ENCODE data around the gene CHCHD6. TPM values are rescaled to one million over a fixed set of nuclear protein-coding genes. Genes with fewer than 3 reads are reported as not detected.

Gene CHCHD6
- total RNA-seq, 4 donors from 2014 or later = 13.4 to 22.0 (median 16.1) TPM

DNA sequence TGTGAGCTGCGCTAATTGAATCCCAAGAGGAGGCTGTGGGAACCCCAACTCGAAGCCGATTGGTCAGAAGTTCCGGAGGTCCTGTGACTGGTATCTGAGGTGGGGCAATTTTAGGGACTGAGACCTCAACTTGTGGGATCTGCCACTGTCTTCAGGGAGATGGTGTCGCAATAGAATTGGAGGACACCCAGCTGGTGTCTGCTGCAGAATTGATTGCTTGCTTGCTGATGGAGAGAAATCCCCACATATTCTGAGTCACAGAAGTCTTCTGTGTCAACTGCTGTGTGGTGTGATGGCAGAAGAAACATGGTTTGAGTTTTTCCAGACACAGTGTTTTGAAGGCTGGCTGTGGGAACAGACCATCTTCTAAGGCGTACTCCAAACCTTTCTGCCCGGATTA lies 179.2 kb downstream of the CHCHD6 start:
- Histone ChIP-seq H3K27ac (no peak overlapping the region), H3K36me3 (no peaks in the 10 kb centered on the region), H3K4me3 (no peak overlapping the region), H3K9me3 (no peaks in the 10 kb centered on the region), H3K4me1 (peaks cover 15% of the 10 kb centered on the region), H3K27me3 (no peaks in the 10 kb centered on the region)
- 68% methylated on average over 5 of the region's 7 CpGs for WGBS
- DNase-seq (ENCODE audit: low spot score in 2 of 2) = peak in 1 of 2 donors; percentile 59
- TF ChIP-seq EP300 (IDR thresholded peaks at IDR 0.05) = no peak
- TF ChIP-seq, protein P1, sequence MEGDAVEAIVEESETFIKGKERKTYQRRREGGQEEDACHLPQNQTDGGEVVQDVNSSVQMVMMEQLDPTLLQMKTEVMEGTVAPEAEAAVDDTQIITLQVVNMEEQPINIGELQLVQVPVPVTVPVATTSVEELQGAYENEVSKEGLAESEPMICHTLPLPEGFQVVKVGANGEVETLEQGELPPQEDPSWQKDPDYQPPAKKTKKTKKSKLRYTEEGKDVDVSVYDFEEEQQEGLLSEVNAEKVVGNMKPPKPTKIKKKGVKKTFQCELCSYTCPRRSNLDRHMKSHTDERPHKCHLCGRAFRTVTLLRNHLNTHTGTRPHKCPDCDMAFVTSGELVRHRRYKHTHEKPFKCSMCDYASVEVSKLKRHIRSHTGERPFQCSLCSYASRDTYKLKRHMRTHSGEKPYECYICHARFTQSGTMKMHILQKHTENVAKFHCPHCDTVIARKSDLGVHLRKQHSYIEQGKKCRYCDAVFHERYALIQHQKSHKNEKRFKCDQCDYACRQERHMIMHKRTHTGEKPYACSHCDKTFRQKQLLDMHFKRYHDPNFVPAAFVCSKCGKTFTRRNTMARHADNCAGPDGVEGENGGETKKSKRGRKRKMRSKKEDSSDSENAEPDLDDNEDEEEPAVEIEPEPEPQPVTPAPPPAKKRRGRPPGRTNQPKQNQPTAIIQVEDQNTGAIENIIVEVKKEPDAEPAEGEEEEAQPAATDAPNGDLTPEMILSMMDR (IDR thresholded peaks at IDR 0.05) = no peak
- no peak for TF ChIP-seq POLR2AphosphoS5 (IDR thresholded peaks at IDR 0.05)
- no peak for TF ChIP-seq POLR2A (IDR thresholded peaks at IDR 0.05)

DNA sequence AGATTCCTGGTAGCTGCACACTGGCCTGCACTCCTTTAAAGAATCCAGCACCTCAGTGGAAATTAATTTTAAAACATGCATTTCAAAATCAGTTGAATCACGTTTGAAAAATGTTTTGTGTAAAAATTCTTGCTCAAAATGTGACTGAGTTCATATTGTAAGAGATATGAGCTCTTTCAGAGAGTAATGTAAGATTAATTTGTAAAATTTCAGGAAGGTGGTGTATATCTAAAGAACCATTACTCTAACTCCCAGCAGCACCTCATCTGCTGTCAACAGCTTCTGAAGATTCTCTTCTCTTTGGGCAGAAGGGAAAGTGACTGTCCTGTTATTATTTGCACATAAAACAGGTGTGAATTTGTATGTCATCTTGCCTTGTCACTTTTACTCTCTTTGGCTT lies 181.4 kb downstream of the CHCHD6 start:
- no peak overlapping the region for H3K4me3 ChIP-seq
- WGBS = 72% methylated on average over 1 of the region's 1 CpG
- DNase-seq (ENCODE audit: low spot score in 2 of 2) = no peak

DNA sequence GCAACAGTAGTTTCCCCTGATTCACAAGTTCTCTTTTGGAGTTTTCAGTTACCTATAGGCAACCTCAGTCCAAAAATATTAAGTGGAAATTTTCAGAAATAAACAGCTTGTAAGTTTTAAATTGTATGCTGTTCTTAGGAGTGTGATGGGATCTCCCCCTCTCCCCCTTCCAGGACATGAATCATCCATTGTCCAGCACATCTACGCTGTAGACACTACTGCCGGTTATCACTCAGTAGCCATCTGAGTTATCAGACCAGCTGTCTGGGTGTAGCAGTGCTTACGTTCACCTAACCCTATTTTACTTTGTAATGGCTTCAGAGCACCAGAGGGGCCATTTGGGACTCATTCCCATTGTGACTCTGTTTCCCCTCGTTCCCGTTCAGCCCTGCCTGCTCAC lies 182.2 kb downstream of the CHCHD6 start:
- WGBS = 83% methylated on average over 5 of the region's 5 CpGs
- Histone ChIP-seq H3K4me1 (peaks cover 15% of the 10 kb centered on the region), H3K27ac (no peak overlapping the region), H3K9me3 (no peaks in the 10 kb centered on the region), H3K4me3 (no peak overlapping the region), H3K36me3 (no peaks in the 10 kb centered on the region), H3K27me3 (no peaks in the 10 kb centered on the region)
- DNase-seq (ENCODE audit: low spot score in 2 of 2) = no peak
- TF ChIP-seq POLR2A (IDR thresholded peaks at IDR 0.05) = no peak
- no peak for TF ChIP-seq POLR2AphosphoS5 (IDR thresholded peaks at IDR 0.05)
- no peak for TF ChIP-seq EP300 (IDR thresholded peaks at IDR 0.05)
- TF ChIP-seq, protein P1 (IDR thresholded peaks at IDR 0.05) = no peak

More for the DNA sequence above, 181.4 kb downstream of the CHCHD6 start:
- no peak for TF ChIP-seq POLR2A (IDR thresholded peaks at IDR 0.05)
- TF ChIP-seq EP300 (IDR thresholded peaks at IDR 0.05) = no peak
- Histone ChIP-seq H3K27me3 (no peaks in the 10 kb centered on the region), H3K4me1 (peaks cover 15% of the 10 kb centered on the region), H3K36me3 (no peaks in the 10 kb centered on the region), H3K27ac (no peak overlapping the region), H3K9me3 (no peaks in the 10 kb centered on the region)

DNA sequence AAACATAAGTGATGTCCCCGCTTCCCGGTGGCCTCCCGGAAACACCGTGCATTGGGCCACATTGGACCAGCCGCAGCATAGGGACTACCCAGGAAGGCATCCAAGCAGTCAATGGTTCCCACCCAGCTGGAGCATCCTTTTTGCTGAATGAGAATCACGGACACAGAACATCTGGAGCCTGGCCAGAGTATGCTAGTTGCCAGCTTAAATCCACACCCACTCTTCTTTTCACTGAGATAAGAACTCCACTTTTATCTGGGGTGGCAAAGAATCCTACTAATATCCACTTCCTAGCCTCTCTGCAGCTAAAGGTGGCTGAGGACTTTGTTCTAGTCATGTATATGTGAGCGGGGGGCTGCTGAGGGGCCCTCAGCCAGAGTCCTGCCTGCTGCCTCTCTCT lies 183.6 kb downstream of the CHCHD6 start:
- no peaks in the 10 kb centered on the region for H3K9me3 ChIP-seq
- H3K4me3 ChIP-seq = no peak overlapping the region
- no peaks in the 10 kb centered on the region for H3K27me3 ChIP-seq
- DNase-seq (ENCODE audit: low spot score in 2 of 2) = peak in 1 of 2 donors; percentile 28
- WGBS = 91% methylated on average over 1 of the region's 7 CpGs
- H3K36me3 ChIP-seq = no peaks in the 10 kb centered on the region
- TF ChIP-seq POLR2A (IDR thresholded peaks at IDR 0.05) (no peak), POLR2AphosphoS5 (IDR thresholded peaks at IDR 0.05) (no peak), EP300 (IDR thresholded peaks at IDR 0.05) (no peak)
- TF ChIP-seq, protein P1 (IDR thresholded peaks at IDR 0.05) = no peak
- no peak overlapping the region for H3K27ac ChIP-seq
- H3K4me1 ChIP-seq = peaks cover 15% of the 10 kb centered on the region

DNA sequence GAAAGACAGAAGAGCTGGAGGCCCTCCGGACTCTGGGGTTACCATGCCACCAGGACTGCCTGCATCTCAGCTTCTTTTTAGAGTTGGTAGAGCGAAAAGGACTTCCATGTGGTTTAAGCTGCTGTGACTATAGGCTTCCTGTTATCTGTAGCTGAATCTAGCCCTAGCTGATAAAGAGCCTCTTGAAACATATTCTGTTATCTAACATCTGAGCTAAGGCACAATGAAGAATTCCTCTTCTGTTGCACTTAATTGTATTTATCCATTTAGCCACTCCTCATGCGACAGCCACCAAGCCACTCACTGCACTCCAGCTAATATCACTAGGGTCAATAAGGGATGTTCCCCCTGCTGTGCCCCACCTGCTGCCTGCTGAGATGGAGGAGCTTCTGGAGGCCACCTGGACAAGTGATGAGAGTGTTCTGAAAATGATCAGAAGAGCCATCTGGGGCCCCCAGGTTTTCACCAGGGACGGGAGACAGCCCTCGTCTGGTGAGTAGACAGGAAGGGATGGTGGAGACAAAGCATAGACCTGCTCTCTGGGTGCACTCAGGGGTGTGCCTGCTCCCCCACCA lies 184.2 kb downstream of the CHCHD6 start:
- Histone ChIP-seq H3K27me3 (no peaks in the 10 kb centered on the region), H3K4me1 (peaks cover 11% of the 10 kb centered on the region), H3K27ac (no peak overlapping the region), H3K9me3 (no peaks in the 10 kb centered on the region), H3K36me3 (no peaks in the 10 kb centered on the region), H3K4me3 (no peak overlapping the region)
- no peak for TF ChIP-seq POLR2AphosphoS5 (IDR thresholded peaks at IDR 0.05)
- TF ChIP-seq, protein P1 (IDR thresholded peaks at IDR 0.05) = no peak
- no peak for TF ChIP-seq EP300 (IDR thresholded peaks at IDR 0.05)
- TF ChIP-seq POLR2A (IDR thresholded peaks at IDR 0.05) = no peak
- DNase-seq (ENCODE audit: low spot score in 2 of 2) = peak in 1 of 2 donors; percentile 26
- 92% methylated on average over 5 of the region's 5 CpGs for WGBS
